CD4-positive, alpha-beta T cell treated with Interleukin-10 for 1 hour (primary cell): ENCODE measurements around the gene MAN1A1.
"Not testable (repeated sequence)": the region's sequence is repeated elsewhere in the genome, so short reads cannot be mapped to it uniquely, and the experiment has no call there.

Source experiments
- DNase-seq: peaks from one replicate; pipeline ENCODE4 v3.0.0-alpha.2; 2020

MAN1A1 gene

DNA sequence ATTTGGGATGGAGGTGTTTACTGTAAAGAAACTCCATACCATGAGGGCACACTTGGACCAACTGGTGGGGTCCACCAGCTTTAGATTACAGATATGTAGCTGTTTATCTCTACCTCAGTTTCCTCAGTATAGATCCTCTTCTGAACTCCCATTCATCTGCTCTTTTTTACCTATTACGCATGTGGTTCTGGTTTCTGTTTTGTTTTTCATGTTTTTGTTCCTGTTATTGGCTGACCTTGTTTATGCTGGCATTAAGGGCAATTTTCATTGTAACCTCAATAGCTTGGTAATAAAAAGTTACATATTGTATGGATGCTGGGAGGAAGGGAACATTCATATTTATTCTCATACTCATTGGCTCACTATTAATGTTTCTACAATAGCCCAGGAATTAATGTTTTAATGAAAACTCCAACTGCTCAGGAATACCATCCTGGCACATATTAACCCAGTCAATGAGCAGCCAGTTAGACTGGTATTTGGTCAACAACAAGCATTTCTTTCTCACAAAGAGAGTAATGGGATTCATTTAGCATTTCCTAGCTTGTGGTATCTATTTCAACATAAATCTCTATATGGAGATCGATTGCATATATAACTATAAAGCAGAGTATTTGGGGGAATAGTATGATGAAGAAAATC is 187.3 kb downstream of the MAN1A1 start:
- no peak for DNase-seq

DNA sequence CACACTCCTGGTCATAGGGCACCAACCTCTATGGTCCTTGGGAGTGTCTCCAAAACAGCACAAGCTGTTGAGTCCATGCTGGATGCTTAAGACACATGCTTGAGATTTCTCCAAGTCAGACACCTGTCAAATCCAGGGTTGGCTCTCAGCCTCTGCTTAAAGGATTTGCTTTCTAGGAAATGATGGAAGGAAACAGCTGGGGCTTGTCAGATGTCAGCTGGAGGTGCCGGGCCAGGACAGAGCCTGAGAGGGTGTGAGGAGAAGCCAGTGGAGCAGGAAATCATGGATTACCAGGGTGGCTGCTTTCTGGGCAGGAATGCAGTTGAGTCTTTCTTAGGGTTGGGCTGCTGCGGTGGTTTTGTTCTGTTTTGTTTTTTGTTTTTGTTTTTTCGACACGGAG is 188.1 kb downstream of the MAN1A1 start:
- no peak for DNase-seq

DNA sequence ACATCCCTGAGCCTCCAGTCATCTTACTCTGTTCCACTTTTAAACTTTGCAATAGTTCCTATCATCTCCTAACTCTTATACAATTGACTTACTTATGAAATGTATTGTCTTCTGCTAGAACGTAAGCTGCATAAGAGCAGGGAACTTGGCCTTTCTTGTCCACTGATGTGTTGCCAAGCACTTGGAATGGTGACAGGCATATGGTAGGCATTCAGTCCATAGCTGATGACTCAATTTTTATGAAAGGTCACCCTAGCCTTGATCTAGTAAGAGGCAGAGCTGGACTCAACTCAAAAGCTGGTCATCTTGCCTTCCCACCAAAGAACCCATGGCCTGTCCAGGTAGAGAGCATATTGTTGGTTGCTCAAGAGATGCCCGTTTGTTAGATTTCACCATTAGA is 188.7 kb downstream of the MAN1A1 start:
- DNase-seq, result no peak

DNA sequence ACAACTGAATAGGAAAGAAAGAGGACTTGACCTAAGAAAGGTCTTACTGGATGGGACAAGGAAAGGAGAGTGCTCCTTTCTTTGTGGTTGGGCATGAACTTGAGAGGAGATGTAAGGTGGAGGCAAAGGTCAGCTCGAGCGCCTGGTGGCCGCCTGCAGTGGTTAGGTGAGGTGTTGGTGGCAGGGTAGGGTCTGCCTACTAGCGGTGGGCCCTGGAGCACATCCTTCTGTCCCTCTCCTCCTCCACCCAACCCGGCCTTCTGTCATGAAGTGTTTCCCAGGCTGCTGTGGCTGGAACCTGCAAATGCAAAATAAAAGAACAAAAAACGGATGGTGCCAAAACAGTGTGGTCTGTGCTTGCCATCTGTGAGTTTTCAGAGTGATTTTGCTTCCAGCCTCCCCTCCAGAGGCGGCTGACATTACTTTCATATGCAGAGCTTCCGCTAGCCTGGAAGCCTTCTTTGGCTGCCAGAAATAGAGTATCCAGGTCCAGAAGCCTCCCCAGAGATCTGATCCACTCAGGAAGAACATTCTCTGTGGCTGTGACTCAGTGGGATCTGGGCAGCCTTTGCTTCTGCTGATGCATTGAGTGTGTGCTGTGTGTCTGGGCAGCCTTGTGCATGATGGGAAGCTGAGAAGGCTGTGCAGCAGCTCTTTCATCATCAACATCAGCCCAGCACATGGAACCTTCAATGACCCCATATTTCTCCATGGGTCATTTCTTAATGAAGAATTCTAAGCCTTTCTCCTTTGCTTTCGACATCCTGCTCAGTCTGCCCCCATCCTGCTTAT is 191.3 kb downstream of the MAN1A1 start:
- no peak for DNase-seq

DNA sequence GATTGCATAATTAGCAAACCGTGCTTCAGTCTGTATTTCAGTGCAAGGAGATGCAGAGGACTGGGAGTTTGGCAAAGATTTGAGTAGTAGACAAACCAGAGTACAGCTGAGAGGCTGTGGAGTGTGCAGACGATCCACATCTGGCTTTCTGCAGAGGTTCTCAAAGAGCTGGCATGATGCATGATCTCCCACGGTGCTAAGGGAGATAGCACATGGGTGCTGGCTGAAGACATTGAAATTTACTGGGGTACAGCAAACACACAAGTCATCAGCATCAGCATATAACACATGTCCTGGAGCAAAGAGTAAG is 192.1 kb downstream of the MAN1A1 start:
- no peak for DNase-seq

DNA sequence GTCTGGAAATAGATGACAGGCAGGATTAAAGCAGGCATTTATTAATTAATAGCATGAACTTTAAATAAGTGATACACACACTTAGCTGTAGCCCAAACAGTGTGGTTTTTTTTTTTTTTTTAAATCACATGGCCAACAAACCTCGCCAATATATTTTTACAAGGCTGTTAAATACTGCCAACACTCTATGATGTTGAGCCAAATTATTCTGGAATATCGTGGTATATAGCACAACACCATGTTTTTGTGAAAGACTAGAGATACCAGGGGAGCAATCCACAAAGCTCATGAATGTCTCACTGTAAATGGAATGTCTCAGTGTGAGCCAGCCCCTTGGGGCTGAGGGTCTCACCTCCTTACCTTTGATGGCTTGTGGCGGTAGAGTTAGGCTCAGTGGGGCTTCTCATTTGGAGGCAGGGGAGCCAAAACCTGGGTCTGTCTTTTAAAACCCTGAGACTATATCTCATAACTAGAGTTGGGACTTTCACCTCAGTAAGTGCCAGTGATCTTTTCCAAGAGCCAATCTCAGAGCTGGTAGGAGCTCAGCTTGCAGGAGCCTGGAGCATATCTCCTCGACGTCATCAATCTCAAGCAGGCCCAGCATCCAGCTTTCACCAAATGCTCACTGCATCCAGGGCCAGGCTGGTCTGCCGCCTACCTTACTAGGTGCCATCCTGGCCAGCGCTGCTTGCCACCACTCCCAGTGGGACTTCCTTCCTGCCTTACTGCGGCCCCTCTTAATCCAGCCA is 192.6 kb downstream of the MAN1A1 start:
- DNase-seq, result no peak

DNA sequence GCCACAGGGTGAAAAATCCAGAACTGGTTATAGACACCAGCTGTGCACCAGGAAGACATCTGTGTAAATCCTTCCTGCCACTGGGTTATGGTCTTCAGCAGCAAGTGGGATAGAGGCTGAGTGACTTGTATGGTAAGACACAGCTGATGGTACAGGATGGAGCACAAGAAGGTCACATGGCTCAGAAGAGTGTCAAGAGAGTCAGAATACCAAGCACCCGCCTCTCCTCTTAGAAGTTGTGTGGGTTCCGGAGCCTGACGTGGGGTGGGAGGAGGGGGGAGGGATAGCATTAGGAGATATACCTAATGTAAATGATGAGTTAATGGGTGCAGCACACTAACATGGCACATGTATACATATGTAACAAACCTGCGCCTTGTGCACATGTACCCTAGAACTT is 193.5 kb downstream of the MAN1A1 start:
- DNase-seq, result not testable (repeated sequence)

DNA sequence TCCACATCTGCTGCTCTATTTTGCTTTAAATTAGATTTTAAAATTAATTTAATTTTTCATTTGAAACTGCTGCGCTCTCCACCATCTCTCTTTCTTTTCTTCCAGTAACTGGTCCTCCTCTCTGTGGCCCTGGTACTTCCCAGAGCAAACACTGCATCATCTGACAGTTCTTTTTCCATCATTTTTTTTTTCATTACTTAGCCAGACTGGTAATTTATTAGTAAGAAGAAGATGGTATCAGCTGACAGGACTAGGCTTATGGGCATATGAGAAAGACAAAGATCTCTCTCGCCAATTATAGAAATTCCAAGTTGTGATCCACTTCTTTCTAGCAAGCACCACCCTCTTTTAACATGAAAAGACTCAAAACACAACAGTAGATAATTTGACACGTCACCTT is 197.4 kb downstream of the MAN1A1 start:
- DNase-seq, result no peak

DNA sequence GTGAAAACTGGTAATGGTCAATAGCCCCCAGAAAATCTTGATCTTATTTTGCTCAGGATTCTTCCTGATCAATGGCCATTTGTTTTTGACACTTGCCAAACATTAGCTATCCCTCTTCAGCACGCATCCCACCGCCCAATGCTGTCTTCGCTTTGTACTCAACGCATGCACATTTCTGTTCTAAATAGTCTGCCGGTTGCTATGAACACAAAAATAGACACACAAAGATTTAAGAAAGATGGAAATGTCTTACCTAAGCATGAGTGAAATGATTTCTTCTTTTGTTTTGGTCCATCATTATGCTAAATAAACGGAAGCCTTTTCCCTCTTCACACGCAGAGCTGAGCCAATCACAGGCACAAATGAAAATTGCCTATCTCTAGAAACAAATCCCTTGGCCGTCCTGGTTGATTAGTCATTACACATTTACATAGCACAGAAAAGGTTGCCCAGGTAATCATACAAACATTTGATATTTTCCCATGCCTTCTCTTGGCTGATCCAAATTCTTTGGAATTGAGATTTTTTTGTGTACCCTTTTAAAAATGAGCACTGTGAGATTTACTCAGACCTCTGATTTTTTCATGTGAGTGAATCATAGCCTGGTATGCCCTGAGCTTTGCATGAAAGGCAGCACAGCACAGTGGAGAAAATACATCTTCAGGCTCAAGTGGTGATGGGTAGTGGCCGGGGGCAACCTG is 200.6 kb downstream of the MAN1A1 start:
- DNase-seq, result no peak

DNA sequence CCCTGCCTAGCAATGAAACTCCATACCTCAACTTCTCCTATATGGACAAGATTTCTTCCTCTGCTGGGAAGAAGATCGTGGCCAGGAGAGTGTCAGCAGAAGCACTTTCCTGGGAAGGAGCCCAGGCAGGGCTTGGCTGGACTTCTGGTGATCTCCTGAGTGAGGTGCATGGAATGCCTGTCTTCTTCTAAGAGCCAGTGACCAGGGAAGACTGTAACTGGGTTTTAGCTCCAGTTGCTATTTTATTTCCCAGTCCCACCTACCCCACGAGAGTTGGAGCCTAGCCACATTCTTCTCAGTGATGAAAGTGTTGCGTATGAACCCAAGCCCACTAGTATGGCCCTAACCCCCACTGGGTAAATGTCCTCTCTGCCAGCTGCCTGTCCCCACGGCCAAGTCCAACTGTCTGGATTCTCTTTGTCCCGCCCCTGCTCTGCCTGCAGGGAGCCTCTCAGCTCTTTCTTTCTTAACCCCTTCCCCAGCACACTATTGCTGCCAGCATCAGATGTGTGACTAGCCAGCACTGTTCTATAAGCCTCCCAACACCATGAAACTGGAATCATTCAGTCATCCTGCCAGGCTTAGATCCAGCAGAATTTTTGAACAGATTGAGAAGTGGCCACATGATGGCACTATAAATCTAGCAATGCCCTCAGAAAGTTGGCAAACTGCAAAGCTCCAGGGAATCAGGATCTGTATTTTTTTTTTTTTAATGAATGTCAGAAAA is 201.3 kb downstream of the MAN1A1 start:
- peak; percentile 24 for DNase-seq

DNA sequence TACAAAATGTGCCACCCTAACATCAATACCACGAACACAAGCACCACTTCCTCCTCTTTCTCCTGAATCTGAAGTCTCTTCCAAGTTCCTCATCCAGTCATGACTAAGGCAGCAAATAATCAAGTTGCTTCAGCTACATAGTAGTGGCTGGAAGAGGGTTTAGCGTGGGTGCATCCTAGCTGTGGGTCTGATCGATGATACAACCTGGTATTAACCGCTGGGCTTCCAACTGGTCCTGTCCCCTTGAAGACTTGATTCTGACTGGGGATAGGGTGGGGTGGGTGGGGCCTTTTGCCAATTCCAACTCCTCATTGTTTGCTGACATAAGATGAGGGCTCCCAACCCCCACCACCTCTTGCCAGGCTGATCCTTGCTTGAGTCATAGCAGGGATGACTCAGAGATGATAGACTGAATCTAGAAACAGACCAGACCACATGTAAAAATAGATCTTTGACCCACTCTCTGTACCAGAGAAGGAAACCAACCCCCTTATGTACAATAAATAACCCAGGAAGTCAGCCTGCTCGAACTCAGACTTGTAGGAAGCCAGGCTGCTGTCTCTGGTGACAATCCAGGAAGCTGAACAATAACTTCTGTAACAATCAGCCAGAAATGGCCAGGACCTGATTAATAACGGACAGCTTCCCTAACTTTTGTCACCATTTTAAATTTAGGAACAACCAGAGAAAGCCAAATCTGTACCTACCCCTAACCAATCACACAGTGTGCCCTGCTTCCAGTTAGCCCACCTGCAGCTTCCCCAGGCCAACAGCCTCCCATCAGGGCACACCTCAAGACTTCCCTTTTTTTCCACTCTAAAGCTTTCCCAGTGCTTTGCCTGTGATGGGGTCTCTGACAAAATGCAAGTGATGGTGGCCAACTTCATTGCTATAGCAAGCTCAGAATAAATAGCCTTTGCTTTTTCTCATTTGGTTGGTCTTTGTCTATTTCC is 202.2 kb downstream of the MAN1A1 start:
- peak; percentile 5 for DNase-seq

DNA sequence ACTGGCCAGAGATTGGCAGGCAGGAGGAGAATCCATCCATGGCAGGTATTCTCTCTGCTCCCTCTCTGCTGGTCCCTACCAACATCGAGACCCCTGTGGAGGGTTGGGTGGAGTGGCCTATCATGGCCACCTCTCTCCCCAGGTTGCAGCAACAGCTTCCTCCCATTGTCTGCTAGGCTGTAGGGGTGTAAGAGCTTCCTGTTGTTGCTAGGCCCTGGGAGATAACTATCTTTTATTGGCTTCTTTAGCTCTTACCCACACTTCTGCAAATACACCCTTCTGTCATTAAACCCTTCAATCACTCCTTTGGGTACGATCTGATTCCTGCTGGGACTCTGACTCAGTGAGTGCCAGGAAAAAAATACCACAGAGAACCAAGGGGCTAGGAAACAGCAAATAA is 204.4 kb downstream of the MAN1A1 start:
- no peak for DNase-seq

DNA sequence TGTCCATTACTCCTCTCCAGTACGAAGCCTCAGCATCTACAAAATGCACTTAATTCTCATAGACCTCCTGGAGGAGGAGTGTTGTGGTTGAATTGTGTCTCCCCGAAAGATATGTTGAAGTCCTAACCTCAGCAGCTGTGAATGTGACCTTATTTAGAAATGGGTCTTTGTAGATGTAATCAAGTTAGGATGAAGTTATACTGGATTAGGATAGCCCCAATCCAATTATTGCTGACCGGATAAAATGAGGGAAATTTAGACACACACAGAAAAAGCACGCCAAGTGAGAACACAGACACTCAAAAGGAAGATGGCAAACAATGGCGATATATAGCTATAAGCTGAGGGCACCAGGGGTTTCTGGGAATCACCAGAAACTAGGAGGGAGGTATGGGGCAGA is 206.9 kb downstream of the MAN1A1 start:
- DNase-seq, result no peak

DNA sequence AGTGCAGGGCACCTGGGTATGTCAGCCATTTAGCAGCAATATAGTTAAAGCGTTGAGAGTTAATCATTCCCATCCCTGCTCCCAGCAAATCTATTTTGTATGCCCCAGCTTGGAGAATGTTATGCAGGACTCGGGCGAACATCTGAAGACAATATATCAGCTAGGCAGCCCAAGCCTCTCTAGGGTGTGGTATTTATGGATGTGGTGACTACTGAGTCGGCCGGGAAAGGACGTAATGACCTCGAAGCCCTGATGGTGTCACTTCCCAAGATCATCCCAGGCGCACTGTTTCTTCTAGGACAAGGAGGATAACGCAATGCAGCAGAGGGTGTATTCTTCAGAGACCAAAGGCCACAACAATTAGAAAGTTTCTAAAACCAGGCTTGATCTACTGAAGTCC is 207.5 kb downstream of the MAN1A1 start:
- DNase-seq, result no peak

DNA sequence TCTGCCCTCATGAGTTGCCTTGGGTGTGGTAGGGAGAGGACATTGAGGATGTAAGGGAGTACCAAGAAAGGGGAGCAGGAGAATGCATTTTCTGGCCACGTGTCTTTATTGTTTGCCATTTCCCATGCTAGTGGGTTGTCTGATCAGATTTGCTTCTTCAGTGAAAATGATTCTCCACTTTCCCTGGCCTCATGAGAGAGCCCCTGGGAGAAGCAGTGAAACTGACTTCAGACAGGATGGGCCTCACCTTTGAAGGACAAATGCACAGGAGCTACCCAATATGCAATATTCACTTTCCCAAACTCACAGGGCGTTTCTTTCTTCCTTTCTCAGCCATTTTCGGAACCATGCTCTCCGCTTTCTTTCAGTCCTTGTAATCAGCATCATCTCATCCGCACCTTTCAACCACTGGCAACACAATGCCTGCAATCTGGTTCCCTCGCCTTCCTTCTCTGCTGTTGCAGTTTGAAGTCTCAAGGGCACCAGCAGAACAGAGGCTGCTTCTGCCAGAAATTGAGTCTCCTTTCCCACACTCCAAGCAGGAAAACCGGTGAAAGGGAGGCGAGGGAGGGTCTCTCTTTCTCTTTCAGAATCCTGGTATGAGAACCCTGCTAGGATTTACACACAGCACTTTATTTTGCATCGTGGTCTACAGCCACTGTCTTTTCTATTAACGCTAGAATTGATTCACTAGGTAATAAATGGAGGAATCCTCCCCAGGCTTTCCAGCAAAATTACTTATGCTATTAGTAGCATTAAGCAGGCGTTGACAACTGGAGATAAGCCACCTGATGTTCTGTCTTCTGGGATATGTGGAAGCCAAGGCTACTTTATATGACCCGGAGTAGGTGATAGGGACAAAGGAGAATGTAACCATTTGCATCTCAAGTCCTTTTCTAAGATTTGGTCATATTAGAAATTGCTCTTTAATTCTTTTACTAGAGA is 209.1 kb downstream of the MAN1A1 start:
- no peak for DNase-seq

DNA sequence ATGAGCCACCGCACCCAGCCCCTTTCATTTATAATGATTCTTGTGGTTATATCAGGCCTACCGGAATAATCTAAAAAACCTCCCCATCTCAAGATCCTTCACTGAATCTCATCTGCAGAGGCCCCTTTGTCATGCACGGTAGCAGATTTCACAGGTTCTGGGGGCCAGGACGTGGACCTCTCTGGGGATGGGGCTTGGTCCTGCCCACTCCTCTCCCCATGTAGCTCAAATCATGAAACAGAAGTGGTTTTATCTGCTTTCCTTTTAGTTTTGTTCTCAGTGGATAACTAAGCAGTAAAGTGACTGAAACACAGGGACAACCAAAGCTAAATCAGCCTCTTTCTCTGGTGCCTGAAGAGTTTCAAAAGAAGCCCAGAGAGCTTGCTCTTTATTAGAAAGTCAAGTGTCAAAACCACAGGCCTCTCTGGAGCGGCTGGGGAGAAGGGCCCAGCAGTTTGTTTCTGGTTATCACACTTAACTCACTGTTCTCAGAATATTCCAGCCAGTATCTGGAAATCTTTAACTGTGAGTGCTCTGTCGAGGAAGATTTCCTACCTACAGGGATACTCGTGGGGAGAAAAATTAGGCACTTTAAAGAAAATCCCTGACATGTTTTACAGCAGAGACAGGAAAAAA is 210.5 kb downstream of the MAN1A1 start:
- no peak for DNase-seq

DNA sequence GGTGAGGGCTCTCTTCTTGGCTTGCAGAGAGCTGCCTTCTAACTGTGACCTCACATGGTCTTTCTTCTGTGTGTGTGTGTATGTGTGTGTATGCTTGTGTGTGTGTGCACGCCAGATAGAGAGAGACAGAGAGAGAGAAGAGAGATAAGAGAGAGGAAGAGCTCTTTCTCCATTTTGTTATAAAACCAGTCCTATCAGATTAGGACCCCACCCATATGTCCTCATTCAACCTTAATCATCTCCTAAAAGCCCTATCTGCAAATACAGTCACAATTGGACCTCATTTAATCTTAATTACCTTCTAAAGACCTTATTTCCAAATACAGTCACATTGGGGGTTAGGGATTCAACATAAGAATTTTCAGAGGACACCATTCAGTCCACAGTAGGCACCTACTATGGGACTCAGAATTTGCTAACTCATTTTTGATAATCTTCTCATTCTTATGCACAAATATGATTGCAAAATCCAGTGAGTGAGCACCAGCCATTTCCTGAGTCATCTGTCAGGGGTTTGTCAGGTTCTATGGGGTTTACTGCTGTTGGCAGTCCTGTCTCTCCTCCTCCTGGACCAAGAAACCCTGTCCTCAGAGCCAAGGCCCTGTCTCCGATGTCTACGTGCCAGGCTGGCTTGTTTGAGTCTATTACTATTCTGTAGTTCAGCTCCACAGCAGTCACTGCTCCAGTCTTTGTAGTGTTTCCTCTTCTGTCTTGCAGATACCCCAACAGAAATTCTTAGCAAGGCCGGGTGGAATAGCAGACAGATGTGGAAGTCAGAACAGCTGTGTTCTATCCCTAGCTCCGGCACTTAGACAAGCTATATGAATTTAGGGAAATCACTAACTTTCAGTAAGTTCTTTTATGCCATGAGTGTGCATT is 212.1 kb downstream of the MAN1A1 start:
- no peak for DNase-seq

DNA sequence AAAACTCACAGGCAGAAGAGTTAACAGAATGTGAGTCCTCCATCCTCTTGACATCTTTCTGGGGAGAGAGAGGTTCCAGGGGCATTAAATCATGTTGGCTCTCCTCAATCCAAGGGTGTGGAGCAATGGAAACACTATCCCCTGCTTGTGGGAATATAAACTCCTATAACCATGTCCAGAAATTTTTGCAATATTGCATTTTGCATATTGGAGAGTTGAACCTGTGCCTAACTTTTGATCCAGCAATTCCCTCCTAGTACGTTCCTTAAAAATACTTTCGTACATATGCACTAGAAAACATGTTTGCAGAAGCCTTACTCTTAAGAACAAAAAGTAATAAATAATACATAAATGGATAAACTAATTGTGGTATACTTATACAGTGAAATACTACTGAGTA is 214.8 kb downstream of the MAN1A1 start:
- DNase-seq, result no peak

DNA sequence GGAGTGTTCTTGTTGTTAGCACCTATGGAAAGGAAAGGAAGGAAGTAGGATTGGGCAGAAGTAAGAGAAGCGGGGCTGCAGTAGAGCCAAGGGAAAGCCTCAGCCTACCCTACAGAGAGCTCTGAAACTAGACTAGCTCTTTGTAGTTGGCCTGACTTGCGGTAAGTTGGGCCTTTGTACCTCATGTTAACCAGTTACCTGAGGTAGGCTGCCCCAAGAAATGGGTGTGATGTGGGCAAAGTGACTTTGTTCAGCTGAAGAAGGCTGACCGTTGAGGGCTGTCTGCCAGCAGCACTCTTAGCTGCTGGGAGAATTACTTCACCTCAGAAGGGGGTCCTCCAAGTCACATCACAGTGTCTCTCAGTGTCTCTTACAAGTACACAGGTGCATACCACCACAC is 216.2 kb downstream of the MAN1A1 start:
- no peak for DNase-seq
